ENCODE results near the gene BCORL1. TPM values are rescaled to one million over a fixed set of nuclear protein-coding genes. Genes with fewer than 3 reads are reported as not detected.

The BCORL1 gene, protein sequence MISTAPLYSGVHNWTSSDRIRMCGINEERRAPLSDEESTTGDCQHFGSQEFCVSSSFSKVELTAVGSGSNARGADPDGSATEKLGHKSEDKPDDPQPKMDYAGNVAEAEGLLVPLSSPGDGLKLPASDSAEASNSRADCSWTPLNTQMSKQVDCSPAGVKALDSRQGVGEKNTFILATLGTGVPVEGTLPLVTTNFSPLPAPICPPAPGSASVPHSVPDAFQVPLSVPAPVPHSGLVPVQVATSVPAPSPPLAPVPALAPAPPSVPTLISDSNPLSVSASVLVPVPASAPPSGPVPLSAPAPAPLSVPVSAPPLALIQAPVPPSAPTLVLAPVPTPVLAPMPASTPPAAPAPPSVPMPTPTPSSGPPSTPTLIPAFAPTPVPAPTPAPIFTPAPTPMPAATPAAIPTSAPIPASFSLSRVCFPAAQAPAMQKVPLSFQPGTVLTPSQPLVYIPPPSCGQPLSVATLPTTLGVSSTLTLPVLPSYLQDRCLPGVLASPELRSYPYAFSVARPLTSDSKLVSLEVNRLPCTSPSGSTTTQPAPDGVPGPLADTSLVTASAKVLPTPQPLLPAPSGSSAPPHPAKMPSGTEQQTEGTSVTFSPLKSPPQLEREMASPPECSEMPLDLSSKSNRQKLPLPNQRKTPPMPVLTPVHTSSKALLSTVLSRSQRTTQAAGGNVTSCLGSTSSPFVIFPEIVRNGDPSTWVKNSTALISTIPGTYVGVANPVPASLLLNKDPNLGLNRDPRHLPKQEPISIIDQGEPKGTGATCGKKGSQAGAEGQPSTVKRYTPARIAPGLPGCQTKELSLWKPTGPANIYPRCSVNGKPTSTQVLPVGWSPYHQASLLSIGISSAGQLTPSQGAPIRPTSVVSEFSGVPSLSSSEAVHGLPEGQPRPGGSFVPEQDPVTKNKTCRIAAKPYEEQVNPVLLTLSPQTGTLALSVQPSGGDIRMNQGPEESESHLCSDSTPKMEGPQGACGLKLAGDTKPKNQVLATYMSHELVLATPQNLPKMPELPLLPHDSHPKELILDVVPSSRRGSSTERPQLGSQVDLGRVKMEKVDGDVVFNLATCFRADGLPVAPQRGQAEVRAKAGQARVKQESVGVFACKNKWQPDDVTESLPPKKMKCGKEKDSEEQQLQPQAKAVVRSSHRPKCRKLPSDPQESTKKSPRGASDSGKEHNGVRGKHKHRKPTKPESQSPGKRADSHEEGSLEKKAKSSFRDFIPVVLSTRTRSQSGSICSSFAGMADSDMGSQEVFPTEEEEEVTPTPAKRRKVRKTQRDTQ (N-terminal part only)
- total RNA-seq = 1.4 and 1.8 TPM in 2 replicates

DNA sequence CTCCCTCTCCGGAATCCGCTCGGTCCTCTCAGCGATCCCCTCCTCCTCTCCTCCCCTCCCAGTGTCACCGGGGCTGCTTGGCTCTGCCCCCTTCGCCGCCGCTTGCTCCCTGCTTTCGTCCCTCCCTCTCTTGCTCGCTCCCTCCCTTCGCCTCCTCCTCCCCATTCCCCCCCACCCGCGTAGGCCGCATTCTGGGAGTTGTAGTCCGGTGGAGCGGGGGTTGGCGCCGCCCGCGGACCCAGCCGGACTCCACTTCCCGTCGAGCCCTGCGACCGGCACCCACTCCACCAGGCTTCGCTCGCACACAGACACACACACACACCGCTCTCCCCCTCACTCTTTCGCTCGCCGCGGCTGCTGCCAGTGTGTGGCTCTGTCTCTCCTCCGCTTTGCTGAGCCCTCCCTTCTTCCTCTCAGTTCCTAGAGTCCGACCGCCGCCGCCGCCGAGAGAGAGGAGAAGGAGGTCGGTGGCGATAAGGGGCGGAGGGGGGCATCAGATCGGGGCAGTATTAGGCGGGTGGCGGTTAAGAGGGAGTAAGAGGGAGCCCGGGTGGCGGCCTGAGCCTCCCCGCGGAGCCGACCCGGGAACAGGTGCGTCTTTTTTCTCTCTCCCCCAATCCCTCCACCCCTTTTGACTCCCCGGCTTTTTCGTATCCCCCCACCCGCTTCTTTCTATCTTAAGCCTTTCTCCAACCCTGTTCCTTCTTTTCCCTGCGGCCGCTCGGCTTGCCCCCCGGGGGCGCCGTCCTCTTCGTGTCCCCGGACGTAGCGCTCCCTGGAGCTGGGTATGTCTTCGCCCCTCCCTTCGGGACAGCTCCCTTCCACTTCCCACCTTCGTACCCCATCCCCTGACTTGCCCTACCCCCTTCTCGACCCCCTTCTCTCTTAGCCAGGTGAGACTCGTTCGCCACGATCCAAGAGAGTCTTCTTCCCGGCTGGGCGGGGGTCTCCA lies at the start of gene BCORL1:
TSS of gene BCORL1 (plus strand) at position 336 of the 952 bp plus-strand sequence. CDS start 22,597 bp downstream, outside the sequence.
- Histone ChIP-seq H2AFZ (ENCODE audit: low read length) (peak within 1 kb of the TSS; percentile 62), H3K27ac (ENCODE audit: low read depth, low read length) (no peak within 1 kb of the TSS), H3K36me3 (ENCODE audit: insufficient read depth, low read length) (no peaks in the 10 kb centered on the region), H3K4me2 (ENCODE audit: insufficient read depth, low read length) (peak within 1 kb of the TSS; percentile 80), H3K9me3 (ENCODE audit: low read depth, low read length) (no peaks in the 10 kb centered on the region), H3K4me3 (ENCODE audit: insufficient read depth, low read length) (no peak within 1 kb of the TSS), H3K4me1 (ENCODE audit: insufficient read depth, low read length) (no peaks in the 10 kb centered on the region), H3K27me3 (ENCODE audit: insufficient read depth, low read length) (no peaks in the 10 kb centered on the region), H3K79me2 (ENCODE audit: insufficient read depth, low read length) (peaks cover 2% of the 10 kb centered on the region), H4K20me1 (ENCODE audit: insufficient read depth, low read length) (peaks cover 3% of the 10 kb centered on the region)
- DNase-seq (ENCODE audit: insufficient read length, low spot score, missing footprints) = peak; percentile 100
- TF ChIP-seq, protein P1, sequence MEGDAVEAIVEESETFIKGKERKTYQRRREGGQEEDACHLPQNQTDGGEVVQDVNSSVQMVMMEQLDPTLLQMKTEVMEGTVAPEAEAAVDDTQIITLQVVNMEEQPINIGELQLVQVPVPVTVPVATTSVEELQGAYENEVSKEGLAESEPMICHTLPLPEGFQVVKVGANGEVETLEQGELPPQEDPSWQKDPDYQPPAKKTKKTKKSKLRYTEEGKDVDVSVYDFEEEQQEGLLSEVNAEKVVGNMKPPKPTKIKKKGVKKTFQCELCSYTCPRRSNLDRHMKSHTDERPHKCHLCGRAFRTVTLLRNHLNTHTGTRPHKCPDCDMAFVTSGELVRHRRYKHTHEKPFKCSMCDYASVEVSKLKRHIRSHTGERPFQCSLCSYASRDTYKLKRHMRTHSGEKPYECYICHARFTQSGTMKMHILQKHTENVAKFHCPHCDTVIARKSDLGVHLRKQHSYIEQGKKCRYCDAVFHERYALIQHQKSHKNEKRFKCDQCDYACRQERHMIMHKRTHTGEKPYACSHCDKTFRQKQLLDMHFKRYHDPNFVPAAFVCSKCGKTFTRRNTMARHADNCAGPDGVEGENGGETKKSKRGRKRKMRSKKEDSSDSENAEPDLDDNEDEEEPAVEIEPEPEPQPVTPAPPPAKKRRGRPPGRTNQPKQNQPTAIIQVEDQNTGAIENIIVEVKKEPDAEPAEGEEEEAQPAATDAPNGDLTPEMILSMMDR (IDR thresholded peaks at IDR 0.05; ENCODE audit: extremely low read depth, low read depth, low read length) = no peak

DNA sequence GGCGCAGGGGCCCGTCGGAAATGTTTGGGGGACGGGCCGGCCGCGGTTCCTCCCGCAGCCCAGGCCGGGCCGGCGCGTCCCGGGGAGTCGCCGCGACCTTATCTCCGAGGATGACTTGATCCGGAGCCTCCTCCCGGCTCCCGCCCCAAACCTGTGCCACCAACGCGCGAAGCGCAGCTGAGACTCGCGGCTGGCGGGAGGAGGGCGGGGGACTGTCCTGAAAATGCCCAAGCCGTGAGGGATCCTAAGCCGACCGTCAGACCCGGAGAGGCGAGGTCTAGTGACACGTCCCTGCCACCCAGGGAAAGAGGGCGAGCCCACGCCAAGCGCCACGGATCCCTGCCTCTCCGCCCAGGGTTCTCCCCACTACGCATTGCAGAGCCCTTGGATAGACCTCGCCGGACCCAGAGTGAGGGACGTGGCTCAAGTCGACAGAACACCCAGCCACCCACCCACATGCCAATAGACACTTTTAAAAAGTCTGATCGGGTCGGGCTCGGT lies 49.6 kb upstream of the BCORL1 start:
- TF ChIP-seq, protein P1 (IDR thresholded peaks at IDR 0.05; ENCODE audit: extremely low read depth, low read depth, low read length) = no peak
- no peak overlapping the region for H2AFZ ChIP-seq (ENCODE audit: low read length)
- peak; percentile 71 for DNase-seq (ENCODE audit: insufficient read length, low spot score, missing footprints)
- H3K4me1 ChIP-seq (ENCODE audit: insufficient read depth, low read length) = no peaks in the 10 kb centered on the region
- H3K36me3 ChIP-seq (ENCODE audit: insufficient read depth, low read length) = peaks cover 3% of the 10 kb centered on the region
- H3K9me3 ChIP-seq (ENCODE audit: low read depth, low read length) = no peaks in the 10 kb centered on the region
- H3K27ac ChIP-seq (ENCODE audit: low read depth, low read length) = no peak overlapping the region
- peaks cover 18% of the 10 kb centered on the region for H3K27me3 ChIP-seq (ENCODE audit: insufficient read depth, low read length)
- peak overlapping the region; percentile 22 for H3K4me3 ChIP-seq (ENCODE audit: insufficient read depth, low read length)
- H4K20me1 ChIP-seq (ENCODE audit: insufficient read depth, low read length) = no peaks in the 10 kb centered on the region
- H3K79me2 ChIP-seq (ENCODE audit: insufficient read depth, low read length) = no peaks in the 10 kb centered on the region
- H3K4me2 ChIP-seq (ENCODE audit: insufficient read depth, low read length) = peak overlapping the region; percentile 39

DNA sequence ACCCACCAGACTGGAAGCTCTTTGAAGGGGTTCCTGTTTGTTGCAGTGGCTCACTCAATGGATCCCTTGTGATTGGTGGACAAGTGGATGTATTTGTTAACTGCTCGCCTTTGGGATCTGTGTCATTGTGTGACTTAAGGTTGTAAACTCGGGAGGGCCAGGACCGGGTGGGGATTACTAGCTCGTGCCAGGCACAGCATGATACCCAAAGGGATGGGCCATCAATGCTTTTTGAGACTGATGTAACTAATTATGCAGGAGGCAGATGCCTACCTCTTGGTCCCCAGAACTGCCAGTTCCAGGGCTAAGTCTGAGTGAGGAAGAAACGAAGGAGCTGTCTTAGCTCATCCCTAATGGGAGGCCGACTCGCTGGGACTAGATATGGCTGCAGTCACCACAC lies 48.7 kb upstream of the BCORL1 start:
- Histone ChIP-seq H3K9me3 (ENCODE audit: low read depth, low read length) (no peaks in the 10 kb centered on the region), H3K27me3 (ENCODE audit: insufficient read depth, low read length) (peaks cover 23% of the 10 kb centered on the region), H3K4me3 (ENCODE audit: insufficient read depth, low read length) (no peak overlapping the region), H3K36me3 (ENCODE audit: insufficient read depth, low read length) (peaks cover 3% of the 10 kb centered on the region), H3K27ac (ENCODE audit: low read depth, low read length) (no peak overlapping the region), H3K4me2 (ENCODE audit: insufficient read depth, low read length) (no peak overlapping the region), H3K4me1 (ENCODE audit: insufficient read depth, low read length) (no peaks in the 10 kb centered on the region), H2AFZ (ENCODE audit: low read length) (no peak overlapping the region), H3K79me2 (ENCODE audit: insufficient read depth, low read length) (no peaks in the 10 kb centered on the region), H4K20me1 (ENCODE audit: insufficient read depth, low read length) (no peaks in the 10 kb centered on the region)
- TF ChIP-seq, protein P1 (IDR thresholded peaks at IDR 0.05; ENCODE audit: extremely low read depth, low read depth, low read length) = no peak
- no peak for DNase-seq (ENCODE audit: insufficient read length, low spot score, missing footprints)

All from osteoblast (primary cell).